GM23338 (cell line): ENCODE data around the gene NYAP2. TPM values are rescaled to one million over a fixed set of nuclear protein-coding genes. Genes with fewer than 3 reads are reported as not detected.

Experiments
- ATAC-seq: fragments of 200-7000 bp; cut with Tn5 transposase; 3 replicates; pipeline ENCODE4 v1.9.1; 2020
- DNase-seq: peaks from one replicate; pipeline ENCODE4 v3.0.0-alpha.2; 2015; ENCODE audit warnings: low spot score
- H2AFZ ChIP-seq: fragments of 200-600 bp; sonication (generic); 2 replicates; pipeline ENCODE4 v1.8.0; 2016; ENCODE audit warnings: antibody characterized with exemption, mild to moderate bottlenecking, moderate library complexity
- H3F3A ChIP-seq: fragments of 200-600 bp; sonication (generic); replicated peaks from 2 replicates; pipeline ENCODE4 v1.8.0; 2017; ENCODE audit warnings: antibody characterized with exemption, mixed run types, low read depth
- H3K27ac ChIP-seq: fragments of 200-600 bp; sonication (generic); 2 replicates; pipeline ENCODE4 v1.6.1; 2016; ENCODE audit warnings: low read depth
- H3K27me3 ChIP-seq: fragments of 200-600 bp; sonication (generic); 2 replicates; pipeline ENCODE4 v1.8.0; 2016; ENCODE audit warnings: mild to moderate bottlenecking, mixed run types, moderate library complexity; ENCODE audit not compliant: insufficient read depth
- H3K36me3 ChIP-seq: fragments of 200-600 bp; sonication (generic); 2 replicates; pipeline ENCODE4 v1.8.0; 2016; ENCODE audit warnings: mild to moderate bottlenecking; ENCODE audit not compliant: insufficient read depth
- H3K4me1 ChIP-seq: fragments of 200-600 bp; sonication (generic); 2 replicates; pipeline ENCODE4 v1.8.0; 2016; ENCODE audit warnings: mild to moderate bottlenecking, moderate library complexity; ENCODE audit not compliant: insufficient read depth
- H3K4me2 ChIP-seq: fragments of 200-600 bp; sonication (generic); 2 replicates; pipeline ENCODE4 v1.7.1; 2017; ENCODE audit warnings: mixed run types
- H3K4me3 ChIP-seq: fragments of 200-600 bp; sonication (generic); 2 replicates; pipeline ENCODE4 v1.6.1; 2016; ENCODE audit warnings: mixed run types
- H3K79me2 ChIP-seq: fragments of 200-600 bp; sonication (generic); replicated peaks from 2 replicates; pipeline ENCODE4 v1.8.0; 2017; ENCODE audit warnings: mild to moderate bottlenecking; ENCODE audit not compliant: insufficient read depth
- H3K9me2 ChIP-seq: fragments of 200-600 bp; sonication (generic); 2 replicates; pipeline ENCODE4 v1.8.0; 2017; ENCODE audit not compliant: insufficient read depth
- H4K20me1 ChIP-seq: fragments of 200-600 bp; sonication (generic); replicated peaks from 2 replicates; pipeline ENCODE4 v1.8.0; 2017; ENCODE audit warnings: mild to moderate bottlenecking; ENCODE audit not compliant: insufficient read depth
- H3K27ac Mint-ChIP-seq: 2 replicates; pipeline ENCODE4 v1.8.0; 2020; ENCODE audit warnings: inconsistent platforms, mild to moderate bottlenecking, moderate library complexity, mixed read lengths
- H3K27me3 Mint-ChIP-seq: 3 replicates; pipeline ENCODE4 v1.8.0; 2022; ENCODE audit warnings: low read depth, mild to moderate bottlenecking, moderate library complexity, mixed read lengths, inconsistent platforms; ENCODE audit not compliant: insufficient read depth, poor library complexity
- H3K36me3 Mint-ChIP-seq: 3 replicates; pipeline ENCODE4 v1.8.0; 2021; ENCODE audit warnings: low read depth, mild to moderate bottlenecking, inconsistent platforms, moderate library complexity, mixed read lengths
- H3K4me1 Mint-ChIP-seq: 3 replicates; pipeline ENCODE4 v1.8.0; 2020; ENCODE audit warnings: mild to moderate bottlenecking, inconsistent platforms, mixed read lengths
- H3K4me3 Mint-ChIP-seq: 3 replicates; pipeline ENCODE4 v1.8.0; 2021; ENCODE audit warnings: moderate library complexity, mild to moderate bottlenecking, inconsistent platforms, mixed read lengths
- H3K9me3 Mint-ChIP-seq: 3 replicates; pipeline ENCODE4 v1.8.0; 2020; ENCODE audit warnings: moderate library complexity, mild to moderate bottlenecking, inconsistent platforms, mixed read lengths
- CREB1 ChIP-seq: fragments of 250-450 bp; sonication (Bioruptor Pico); IDR thresholded peaks from 2 replicates; pipeline ENCODE4 v1.5.0; 2020; ENCODE audit warnings: low read depth, mild to moderate bottlenecking, moderate library complexity
- EZH2 ChIP-seq: fragments of 200-600 bp; sonication (generic); IDR thresholded peaks from one replicate; pipeline ENCODE4 v1.8.0; 2017; ENCODE audit warnings: antibody characterized with exemption, mild to moderate bottlenecking, low read depth; ENCODE audit not compliant: unreplicated experiment
- EZH2phosphoT487 ChIP-seq: fragments of 200-600 bp; sonication (generic); IDR thresholded peaks from one replicate; pipeline ENCODE4 v1.8.1; 2018; ENCODE audit warnings: antibody characterized with exemption; ENCODE audit not compliant: unreplicated experiment
- JUNB ChIP-seq: IDR thresholded peaks from one replicate; pipeline ENCODE4 v1.6.1; 2016; ENCODE audit warnings: antibody characterized with exemption; ENCODE audit not compliant: unreplicated experiment
- NANOG ChIP-seq: IDR thresholded peaks from 2 replicates; pipeline ENCODE4 v1.6.1; 2016; ENCODE audit warnings: antibody characterized with exemption, borderline replicate concordance
- POLR2AphosphoS5 ChIP-seq: IDR thresholded peaks from 2 replicates; pipeline ENCODE4 v1.6.1; 2016; ENCODE audit warnings: antibody characterized with exemption, low read depth
- STAT1 ChIP-seq: IDR thresholded peaks from one replicate; pipeline ENCODE4 v1.6.1; 2016; ENCODE audit warnings: antibody characterized with exemption; ENCODE audit not compliant: unreplicated experiment
- ZNF114 ChIP-seq: fragments of 250-450 bp; sonication (Bioruptor Pico); IDR thresholded peaks from 2 replicates; pipeline ENCODE4 v1.5.0; 2020; ENCODE audit warnings: mild to moderate bottlenecking, moderate library complexity
- ZNF331 ChIP-seq: fragments of 250-450 bp; sonication (Bioruptor Pico); IDR thresholded peaks from 2 replicates; pipeline ENCODE4 v1.5.0; 2020; ENCODE audit warnings: low read depth, mild to moderate bottlenecking, moderate library complexity
- polyA plus RNA-seq: library from polyadenylated mRNA; unstranded; fragments of >200 nt; fragmentation: Nextera tagmentation; extraction: Ambion mirVana; gene quantifications from 2 replicates; pipeline ENCODE4 v1.2.1, GENCODE V29; 2016
- total RNA-seq: library from RNA; depleted of rRNA; stranded (reverse); fragments of >200 nt; shearing (Covaris generic); gene quantifications from 2 replicates; pipeline ENCODE4 v1.2.3, GENCODE V29; 2014
- TF ChIP-seq, protein P1 (sequence below), 2 experiments: fragments of 200-600 bp in 1 of 2; sonication (generic) in 1 of 2; conservative IDR thresholded peaks; 2 replicates each; pipeline versions ENCODE4 v1.5.1 to v1.6.1; 2016 to 2017; ENCODE audit warnings: antibody characterized with exemption in 2 of 2, low read depth in 2 of 2, mild to moderate bottlenecking in 2 of 2, moderate library complexity in 1 of 2
- TF ChIP-seq, protein P2 (sequence below): IDR thresholded peaks from 2 replicates; pipeline ENCODE4 v1.6.1; 2016; ENCODE audit warnings: antibody characterized with exemption
- TF ChIP-seq, protein P3 (sequence below): IDR thresholded peaks from one replicate; pipeline ENCODE4 v1.6.1; 2018; ENCODE audit warnings: antibody characterized with exemption; ENCODE audit not compliant: unreplicated experiment
- TF ChIP-seq, protein P4 (sequence below): fragments of 250-450 bp; sonication (Bioruptor Pico); IDR thresholded peaks from 2 replicates; pipeline ENCODE4 v1.5.0; 2020; ENCODE audit warnings: mild to moderate bottlenecking, moderate library complexity

NYAP2 gene
- total and polyA plus RNA-seq, 2 experiments from 2014 or later, result not detected

DNA sequence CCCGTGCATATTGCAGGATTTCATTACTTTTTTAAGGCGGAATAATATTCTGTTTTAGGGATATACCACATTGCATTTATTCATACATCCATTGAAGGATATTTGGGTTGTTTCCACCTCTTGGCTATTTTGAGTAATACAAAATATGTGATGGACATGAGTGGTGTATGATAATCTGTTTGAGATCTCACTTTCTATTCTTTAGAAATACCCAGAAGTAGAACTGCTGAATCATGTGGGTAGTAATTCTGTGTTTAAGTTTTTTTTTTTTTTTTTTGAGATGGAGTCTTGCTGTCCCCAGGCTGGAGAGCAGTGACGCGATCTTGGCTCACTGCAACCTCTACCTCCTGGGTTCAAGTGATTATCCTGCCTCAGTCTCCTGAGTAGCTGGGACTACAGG is 201.4 kb downstream of the NYAP2 start:
- H3K27me3 Mint-ChIP-seq, result peaks cover 4% of the 10 kb centered on the region
- no peak for ATAC-seq
- no peak for DNase-seq
- H3K4me2 ChIP-seq, result no peak overlapping the region
- no peak overlapping the region for H2AFZ ChIP-seq
- no peaks in the 10 kb centered on the region for H4K20me1 ChIP-seq
- TF ChIP-seq, protein P1, sequence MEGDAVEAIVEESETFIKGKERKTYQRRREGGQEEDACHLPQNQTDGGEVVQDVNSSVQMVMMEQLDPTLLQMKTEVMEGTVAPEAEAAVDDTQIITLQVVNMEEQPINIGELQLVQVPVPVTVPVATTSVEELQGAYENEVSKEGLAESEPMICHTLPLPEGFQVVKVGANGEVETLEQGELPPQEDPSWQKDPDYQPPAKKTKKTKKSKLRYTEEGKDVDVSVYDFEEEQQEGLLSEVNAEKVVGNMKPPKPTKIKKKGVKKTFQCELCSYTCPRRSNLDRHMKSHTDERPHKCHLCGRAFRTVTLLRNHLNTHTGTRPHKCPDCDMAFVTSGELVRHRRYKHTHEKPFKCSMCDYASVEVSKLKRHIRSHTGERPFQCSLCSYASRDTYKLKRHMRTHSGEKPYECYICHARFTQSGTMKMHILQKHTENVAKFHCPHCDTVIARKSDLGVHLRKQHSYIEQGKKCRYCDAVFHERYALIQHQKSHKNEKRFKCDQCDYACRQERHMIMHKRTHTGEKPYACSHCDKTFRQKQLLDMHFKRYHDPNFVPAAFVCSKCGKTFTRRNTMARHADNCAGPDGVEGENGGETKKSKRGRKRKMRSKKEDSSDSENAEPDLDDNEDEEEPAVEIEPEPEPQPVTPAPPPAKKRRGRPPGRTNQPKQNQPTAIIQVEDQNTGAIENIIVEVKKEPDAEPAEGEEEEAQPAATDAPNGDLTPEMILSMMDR (conservative IDR thresholded peaks at IDR 0.05; ENCODE audit: low read depth in 2 of 2), result no peak
- TF ChIP-seq NANOG (no peak), JUNB (no peak), ZNF331 (no peak), ZNF114 (CRISPR knock-in tag) (no peak), EZH2 (no peak), EZH2phosphoT487 (no peak), POLR2AphosphoS5 (no peak), STAT1 (no peak), CREB1 (CRISPR knock-in tag) (no peak)
- TF ChIP-seq, protein P2, sequence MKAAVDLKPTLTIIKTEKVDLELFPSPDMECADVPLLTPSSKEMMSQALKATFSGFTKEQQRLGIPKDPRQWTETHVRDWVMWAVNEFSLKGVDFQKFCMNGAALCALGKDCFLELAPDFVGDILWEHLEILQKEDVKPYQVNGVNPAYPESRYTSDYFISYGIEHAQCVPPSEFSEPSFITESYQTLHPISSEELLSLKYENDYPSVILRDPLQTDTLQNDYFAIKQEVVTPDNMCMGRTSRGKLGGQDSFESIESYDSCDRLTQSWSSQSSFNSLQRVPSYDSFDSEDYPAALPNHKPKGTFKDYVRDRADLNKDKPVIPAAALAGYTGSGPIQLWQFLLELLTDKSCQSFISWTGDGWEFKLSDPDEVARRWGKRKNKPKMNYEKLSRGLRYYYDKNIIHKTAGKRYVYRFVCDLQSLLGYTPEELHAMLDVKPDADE, result no peak
- TF ChIP-seq, protein P3, sequence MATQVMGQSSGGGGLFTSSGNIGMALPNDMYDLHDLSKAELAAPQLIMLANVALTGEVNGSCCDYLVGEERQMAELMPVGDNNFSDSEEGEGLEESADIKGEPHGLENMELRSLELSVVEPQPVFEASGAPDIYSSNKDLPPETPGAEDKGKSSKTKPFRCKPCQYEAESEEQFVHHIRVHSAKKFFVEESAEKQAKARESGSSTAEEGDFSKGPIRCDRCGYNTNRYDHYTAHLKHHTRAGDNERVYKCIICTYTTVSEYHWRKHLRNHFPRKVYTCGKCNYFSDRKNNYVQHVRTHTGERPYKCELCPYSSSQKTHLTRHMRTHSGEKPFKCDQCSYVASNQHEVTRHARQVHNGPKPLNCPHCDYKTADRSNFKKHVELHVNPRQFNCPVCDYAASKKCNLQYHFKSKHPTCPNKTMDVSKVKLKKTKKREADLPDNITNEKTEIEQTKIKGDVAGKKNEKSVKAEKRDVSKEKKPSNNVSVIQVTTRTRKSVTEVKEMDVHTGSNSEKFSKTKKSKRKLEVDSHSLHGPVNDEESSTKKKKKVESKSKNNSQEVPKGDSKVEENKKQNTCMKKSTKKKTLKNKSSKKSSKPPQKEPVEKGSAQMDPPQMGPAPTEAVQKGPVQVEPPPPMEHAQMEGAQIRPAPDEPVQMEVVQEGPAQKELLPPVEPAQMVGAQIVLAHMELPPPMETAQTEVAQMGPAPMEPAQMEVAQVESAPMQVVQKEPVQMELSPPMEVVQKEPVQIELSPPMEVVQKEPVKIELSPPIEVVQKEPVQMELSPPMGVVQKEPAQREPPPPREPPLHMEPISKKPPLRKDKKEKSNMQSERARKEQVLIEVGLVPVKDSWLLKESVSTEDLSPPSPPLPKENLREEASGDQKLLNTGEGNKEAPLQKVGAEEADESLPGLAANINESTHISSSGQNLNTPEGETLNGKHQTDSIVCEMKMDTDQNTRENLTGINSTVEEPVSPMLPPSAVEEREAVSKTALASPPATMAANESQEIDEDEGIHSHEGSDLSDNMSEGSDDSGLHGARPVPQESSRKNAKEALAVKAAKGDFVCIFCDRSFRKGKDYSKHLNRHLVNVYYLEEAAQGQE, result no peak
- TF ChIP-seq, protein P4, sequence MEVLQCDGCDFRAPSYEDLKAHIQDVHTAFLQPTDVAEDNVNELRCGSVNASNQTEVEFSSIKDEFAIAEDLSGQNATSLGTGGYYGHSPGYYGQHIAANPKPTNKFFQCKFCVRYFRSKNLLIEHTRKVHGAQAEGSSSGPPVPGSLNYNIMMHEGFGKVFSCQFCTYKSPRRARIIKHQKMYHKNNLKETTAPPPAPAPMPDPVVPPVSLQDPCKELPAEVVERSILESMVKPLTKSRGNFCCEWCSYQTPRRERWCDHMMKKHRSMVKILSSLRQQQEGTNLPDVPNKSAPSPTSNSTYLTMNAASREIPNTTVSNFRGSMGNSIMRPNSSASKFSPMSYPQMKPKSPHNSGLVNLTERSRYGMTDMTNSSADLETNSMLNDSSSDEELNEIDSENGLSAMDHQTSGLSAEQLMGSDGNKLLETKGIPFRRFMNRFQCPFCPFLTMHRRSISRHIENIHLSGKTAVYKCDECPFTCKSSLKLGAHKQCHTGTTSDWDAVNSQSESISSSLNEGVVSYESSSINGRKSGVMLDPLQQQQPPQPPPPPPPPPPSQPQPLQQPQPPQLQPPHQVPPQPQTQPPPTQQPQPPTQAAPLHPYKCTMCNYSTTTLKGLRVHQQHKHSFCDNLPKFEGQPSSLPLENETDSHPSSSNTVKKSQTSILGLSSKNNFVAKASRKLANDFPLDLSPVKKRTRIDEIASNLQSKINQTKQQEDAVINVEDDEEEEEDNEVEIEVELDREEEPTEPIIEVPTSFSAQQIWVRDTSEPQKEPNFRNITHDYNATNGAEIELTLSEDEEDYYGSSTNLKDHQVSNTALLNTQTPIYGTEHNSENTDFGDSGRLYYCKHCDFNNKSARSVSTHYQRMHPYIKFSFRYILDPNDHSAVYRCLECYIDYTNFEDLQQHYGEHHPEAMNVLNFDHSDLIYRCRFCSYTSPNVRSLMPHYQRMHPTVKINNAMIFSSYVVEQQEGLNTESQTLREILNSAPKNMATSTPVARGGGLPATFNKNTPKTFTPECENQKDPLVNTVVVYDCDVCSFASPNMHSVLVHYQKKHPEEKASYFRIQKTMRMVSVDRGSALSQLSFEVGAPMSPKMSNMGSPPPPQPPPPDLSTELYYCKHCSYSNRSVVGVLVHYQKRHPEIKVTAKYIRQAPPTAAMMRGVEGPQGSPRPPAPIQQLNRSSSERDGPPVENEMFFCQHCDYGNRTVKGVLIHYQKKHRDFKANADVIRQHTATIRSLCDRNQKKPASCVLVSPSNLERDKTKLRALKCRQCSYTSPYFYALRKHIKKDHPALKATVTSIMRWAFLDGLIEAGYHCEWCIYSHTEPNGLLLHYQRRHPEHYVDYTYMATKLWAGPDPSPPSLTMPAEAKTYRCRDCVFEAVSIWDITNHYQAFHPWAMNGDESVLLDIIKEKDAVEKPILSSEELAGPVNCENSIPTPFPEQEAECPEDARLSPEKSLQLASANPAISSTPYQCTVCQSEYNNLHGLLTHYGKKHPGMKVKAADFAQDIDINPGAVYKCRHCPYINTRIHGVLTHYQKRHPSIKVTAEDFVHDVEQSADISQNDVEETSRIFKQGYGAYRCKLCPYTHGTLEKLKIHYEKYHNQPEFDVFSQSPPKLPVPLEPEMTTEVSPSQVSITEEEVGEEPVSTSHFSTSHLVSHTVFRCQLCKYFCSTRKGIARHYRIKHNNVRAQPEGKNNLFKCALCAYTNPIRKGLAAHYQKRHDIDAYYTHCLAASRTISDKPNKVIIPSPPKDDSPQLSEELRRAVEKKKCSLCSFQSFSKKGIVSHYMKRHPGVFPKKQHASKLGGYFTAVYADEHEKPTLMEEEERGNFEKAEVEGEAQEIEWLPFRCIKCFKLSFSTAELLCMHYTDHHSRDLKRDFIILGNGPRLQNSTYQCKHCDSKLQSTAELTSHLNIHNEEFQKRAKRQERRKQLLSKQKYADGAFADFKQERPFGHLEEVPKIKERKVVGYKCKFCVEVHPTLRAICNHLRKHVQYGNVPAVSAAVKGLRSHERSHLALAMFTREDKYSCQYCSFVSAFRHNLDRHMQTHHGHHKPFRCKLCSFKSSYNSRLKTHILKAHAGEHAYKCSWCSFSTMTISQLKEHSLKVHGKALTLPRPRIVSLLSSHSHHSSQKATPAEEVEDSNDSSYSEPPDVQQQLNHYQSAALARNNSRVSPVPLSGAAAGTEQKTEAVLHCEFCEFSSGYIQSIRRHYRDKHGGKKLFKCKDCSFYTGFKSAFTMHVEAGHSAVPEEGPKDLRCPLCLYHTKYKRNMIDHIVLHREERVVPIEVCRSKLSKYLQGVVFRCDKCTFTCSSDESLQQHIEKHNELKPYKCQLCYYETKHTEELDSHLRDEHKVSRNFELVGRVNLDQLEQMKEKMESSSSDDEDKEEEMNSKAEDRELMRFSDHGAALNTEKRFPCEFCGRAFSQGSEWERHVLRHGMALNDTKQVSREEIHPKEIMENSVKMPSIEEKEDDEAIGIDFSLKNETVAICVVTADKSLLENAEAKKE (CRISPR knock-in tag), result no peak
- peaks cover 12% of the 10 kb centered on the region for H3K9me3 Mint-ChIP-seq
- H3F3A ChIP-seq, result no peaks in the 10 kb centered on the region
- H3K4me3 Mint-ChIP-seq, result no peak overlapping the region
- no peaks in the 10 kb centered on the region for H3K4me1 ChIP-seq
- H3K36me3 ChIP-seq, result peaks cover 8% of the 10 kb centered on the region; the same call in 1 of the 2 replicates
- no peak overlapping the region for H3K4me3 ChIP-seq
- no peak overlapping the region for H3K27ac Mint-ChIP-seq
- H3K27ac ChIP-seq, result no peak overlapping the region
- peaks cover 6% of the 10 kb centered on the region for H3K36me3 Mint-ChIP-seq
- no peaks in the 10 kb centered on the region for H3K79me2 ChIP-seq
- H3K27me3 ChIP-seq, result no peaks in the 10 kb centered on the region
- no peaks in the 10 kb centered on the region for H3K4me1 Mint-ChIP-seq
- no peaks in the 10 kb centered on the region for H3K9me2 ChIP-seq
